Neuronal stem cell (in vitro differentiated cells): ENCODE measurements around the gene HLA-DQA1. TPM values are rescaled to one million over a fixed set of nuclear protein-coding genes. Genes with fewer than 3 reads are reported as not detected.
"Not testable (repeated sequence)": the region's sequence is repeated elsewhere in the genome, so short reads cannot be mapped to it uniquely, and the experiment has no call there.

ENCODE experiments used
- DNase-seq: peaks from one replicate; pipeline ENCODE4 v3.0.0-alpha.2; 2013; ENCODE audit warnings: low spot score
- H2AFZ ChIP-seq: one replicate; pipeline ENCODE4 v1.6.1; 2013; ENCODE audit warnings: mild to moderate bottlenecking, low read length, inconsistent platforms
- H2AK5ac ChIP-seq: 2 replicates; pipeline ENCODE4 v1.6.1; 2013; ENCODE audit warnings: low read depth, mild to moderate bottlenecking, inconsistent platforms, low read length, moderate library complexity, mixed read lengths
- H2BK120ac ChIP-seq: 2 replicates; pipeline ENCODE4 v1.6.1; 2013; ENCODE audit warnings: low read depth, mild to moderate bottlenecking, inconsistent platforms, low read length, moderate library complexity, mixed read lengths
- H2BK12ac ChIP-seq: one replicate; pipeline ENCODE4 v1.6.1; 2013; ENCODE audit warnings: low read length, inconsistent platforms
- H2BK15ac ChIP-seq: 2 replicates; pipeline ENCODE4 v1.6.1; 2013; ENCODE audit warnings: mild to moderate bottlenecking, low read length, inconsistent platforms, mixed read lengths
- H2BK5ac ChIP-seq: one replicate; pipeline ENCODE4 v1.6.1; 2013; ENCODE audit warnings: inconsistent platforms, mild to moderate bottlenecking, low read length, moderate library complexity
- H3K14ac ChIP-seq: one replicate; pipeline ENCODE4 v1.6.1; 2013; ENCODE audit warnings: low read length, inconsistent platforms
- H3K18ac ChIP-seq: 2 replicates; pipeline ENCODE4 v1.6.1; 2013; ENCODE audit warnings: low read length, inconsistent platforms
- H3K23ac ChIP-seq: 2 replicates; pipeline ENCODE4 v1.6.1; 2013; ENCODE audit warnings: low read depth, mild to moderate bottlenecking, mixed read lengths, low read length, inconsistent platforms; ENCODE audit not compliant: poor library complexity
- H3K27ac ChIP-seq: replicated peaks from 3 replicates; pipeline ENCODE4 v1.5.1; 2013; ENCODE audit warnings: low read length, inconsistent platforms
- H3K27me3 ChIP-seq, 3 experiments: 2 replicates each; pipeline ENCODE4 v1.6.1; 2013; ENCODE audit warnings: low read length in 3 of 3, mild to moderate bottlenecking in 2 of 3, inconsistent platforms in 1 of 3, low read depth in 1 of 3, mixed read lengths in 1 of 3, moderate library complexity in 1 of 3; ENCODE audit not compliant: control insufficient read depth in 3 of 3, insufficient read depth in 3 of 3
- H3K36me3 ChIP-seq, 2 donors: replicated peaks in 1 of 2; 2 replicates each; pipeline ENCODE4 v1.6.1; 2013; ENCODE audit warnings: low read length in 2 of 2; ENCODE audit not compliant: control insufficient read depth in 2 of 2, insufficient read depth in 2 of 2
- H3K4ac ChIP-seq: 2 replicates; pipeline ENCODE4 v1.6.1; 2013; ENCODE audit warnings: inconsistent platforms, mild to moderate bottlenecking, low read length, moderate library complexity
- H3K4me1 ChIP-seq, 2 donors: 1 replicate in 1 of 2; 2 replicates in 1 of 2; pipeline ENCODE4 v1.6.1; 2013; ENCODE audit warnings: low read length in 2 of 2, low read depth in 1 of 2; ENCODE audit not compliant: control insufficient read depth in 2 of 2, insufficient read depth in 1 of 2
- H3K4me2 ChIP-seq: one replicate; pipeline ENCODE4 v1.6.1; 2013; ENCODE audit warnings: mild to moderate bottlenecking, low read length, inconsistent platforms; ENCODE audit not compliant: insufficient read depth, poor library complexity, severe bottlenecking
- H3K4me3 ChIP-seq, 2 donors: 2 replicates each; pipeline ENCODE4 v1.5.1; 2013; ENCODE audit warnings: low read length in 2 of 2, mild to moderate bottlenecking in 2 of 2, inconsistent platforms in 1 of 2, moderate library complexity in 1 of 2
- H3K79me1 ChIP-seq: one replicate; pipeline ENCODE4 v1.6.1; 2013; ENCODE audit warnings: low read depth, mild to moderate bottlenecking, inconsistent platforms, low read length, moderate library complexity
- H3K9ac ChIP-seq: one replicate; pipeline ENCODE4 v1.6.1; 2013; ENCODE audit warnings: mild to moderate bottlenecking, low read depth, low read length, inconsistent platforms; ENCODE audit not compliant: poor library complexity
- H3K9me3 ChIP-seq, 2 donors: replicated peaks in 1 of 2; 2 replicates each; pipeline versions ENCODE3 to v1.6.1; 2013; ENCODE audit warnings: low read length in 2 of 2, mild to moderate bottlenecking in 2 of 2, inconsistent platforms in 1 of 2, low read depth in 1 of 2, mixed read lengths in 1 of 2, moderate library complexity in 1 of 2; ENCODE audit not compliant: control insufficient read depth in 2 of 2, insufficient read depth in 1 of 2
- H4K8ac ChIP-seq: one replicate; pipeline ENCODE4 v1.6.1; 2013; ENCODE audit warnings: low read depth, mild to moderate bottlenecking, inconsistent platforms, low read length, moderate library complexity
- H4K91ac ChIP-seq: one replicate; pipeline ENCODE4 v1.6.1; 2013; ENCODE audit warnings: low read length, low read depth, mild to moderate bottlenecking, inconsistent platforms; ENCODE audit not compliant: poor library complexity
- WGBS, 2 donors: extraction: QIAGEN DNeasy Blood & Tissue Kit; methylation state at CpG; one replicate each; pipeline ENCODE4 v1.1.7; 2013; ENCODE audit warnings: missing lambda C conversion rate in 2 of 2, mixed read lengths in 1 of 2; ENCODE audit not compliant: insufficient read length in 2 of 2, insufficient replicate concordance in 1 of 2; ENCODE audit errors: extremely low coverage in 2 of 2; 5-methylcytosine and 5-hydroxymethylcytosine counted together
- polyA plus RNA-seq, 2 experiments: library from polyadenylated mRNA; stranded (reverse); fragments of 200-250 nt; gene quantifications; one replicate each; pipeline ENCODE4 v1.2.3, GENCODE V29; 2013

Gene HLA-DQA1
- polyA plus RNA-seq (2013, experiment 1 of 2): 0.01 TPM
- polyA plus RNA-seq (2013, experiment 2 of 2): not detected

- Histone ChIP-seq H2AFZ (no peak within 1 kb of the TSS), H4K8ac (no peak within 1 kb of the TSS), H3K4ac (no peak within 1 kb of the TSS), H2BK120ac (no peak within 1 kb of the TSS), H3K9ac (no peak within 1 kb of the TSS), H3K4me1 (no peaks in the 10 kb centered on the region), H3K9me3 (no peaks in the 10 kb centered on the region), H2BK12ac (no peak within 1 kb of the TSS), H3K23ac (no peak within 1 kb of the TSS), H4K91ac (no peak within 1 kb of the TSS), H3K36me3 (no peaks in the 10 kb centered on the region), H3K18ac (no peak within 1 kb of the TSS), H3K4me3 (no peak within 1 kb of the TSS), H3K14ac (no peak within 1 kb of the TSS), H2BK5ac (no peak within 1 kb of the TSS), H2BK15ac (no peak within 1 kb of the TSS), H3K27me3 (no peaks in the 10 kb centered on the region), H3K4me2 (no peak within 1 kb of the TSS), H2AK5ac (no peak within 1 kb of the TSS), H3K79me1 (no peaks in the 10 kb centered on the region), H3K27ac (no peak within 1 kb of the TSS)
- no CpG with 5 or more reads among the region's 7 CpGs for WGBS, 2 donors
- no peak for DNase-seq
Observed at GRCh38 chr6:32637219-32637880, at the start of gene HLA-DQA1. TSS of gene HLA-DQA1 (plus strand) at chr6:32637406. CDS start at chr6:32637459, 53 bp downstream.

DNA sequence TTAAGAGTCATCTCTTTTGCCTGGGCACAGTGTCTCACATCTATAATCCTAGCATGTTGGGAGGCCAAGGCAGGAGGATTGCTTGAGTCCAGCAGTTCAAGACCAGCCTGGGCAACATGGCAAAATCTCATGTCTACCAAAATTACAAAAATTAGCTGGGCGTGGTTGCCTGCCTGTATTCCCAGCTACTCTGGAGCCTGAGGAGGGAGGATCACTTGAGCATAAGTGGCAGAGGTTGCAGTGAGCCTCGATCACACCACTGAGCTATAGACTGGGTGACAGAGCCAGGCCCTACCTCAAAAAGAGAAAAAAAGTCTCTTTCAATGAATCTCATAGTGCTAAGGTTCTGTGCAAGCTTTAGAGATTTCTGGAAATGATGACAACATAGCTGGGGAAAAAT lies 49.0 kb upstream of the HLA-DQA1 start:
- no peak overlapping the region for H3K4ac ChIP-seq
- no CpG with 5 or more reads among the region's 2 CpGs for WGBS, 2 donors
- H3K9me3 ChIP-seq: no peaks in the 10 kb centered on the region
- no peak overlapping the region for H2AFZ ChIP-seq
- no peaks in the 10 kb centered on the region for H3K36me3 ChIP-seq
- no peak overlapping the region for H3K27ac ChIP-seq
- H3K14ac ChIP-seq: no peak overlapping the region
- H3K18ac ChIP-seq: no peak overlapping the region
- no peak overlapping the region for H2BK120ac ChIP-seq
- no peak overlapping the region for H2BK12ac ChIP-seq
- DNase-seq: no peak
- H3K4me1 ChIP-seq: no peaks in the 10 kb centered on the region
- H3K79me1 ChIP-seq: no peaks in the 10 kb centered on the region
- peaks cover 0 to 35% (median 0%) of the 10 kb centered on the region in 3 experiments for H3K27me3 ChIP-seq
- H3K4me3 ChIP-seq: no peak overlapping the region
- no peak overlapping the region for H2BK15ac ChIP-seq
- H3K9ac ChIP-seq: no peak overlapping the region
- H2AK5ac ChIP-seq: no peak overlapping the region
- no peak overlapping the region for H2BK5ac ChIP-seq
- no peak overlapping the region for H3K4me2 ChIP-seq
- H4K91ac ChIP-seq: no peak overlapping the region
- H3K23ac ChIP-seq: no peak overlapping the region
- no peak overlapping the region for H4K8ac ChIP-seq

DNA sequence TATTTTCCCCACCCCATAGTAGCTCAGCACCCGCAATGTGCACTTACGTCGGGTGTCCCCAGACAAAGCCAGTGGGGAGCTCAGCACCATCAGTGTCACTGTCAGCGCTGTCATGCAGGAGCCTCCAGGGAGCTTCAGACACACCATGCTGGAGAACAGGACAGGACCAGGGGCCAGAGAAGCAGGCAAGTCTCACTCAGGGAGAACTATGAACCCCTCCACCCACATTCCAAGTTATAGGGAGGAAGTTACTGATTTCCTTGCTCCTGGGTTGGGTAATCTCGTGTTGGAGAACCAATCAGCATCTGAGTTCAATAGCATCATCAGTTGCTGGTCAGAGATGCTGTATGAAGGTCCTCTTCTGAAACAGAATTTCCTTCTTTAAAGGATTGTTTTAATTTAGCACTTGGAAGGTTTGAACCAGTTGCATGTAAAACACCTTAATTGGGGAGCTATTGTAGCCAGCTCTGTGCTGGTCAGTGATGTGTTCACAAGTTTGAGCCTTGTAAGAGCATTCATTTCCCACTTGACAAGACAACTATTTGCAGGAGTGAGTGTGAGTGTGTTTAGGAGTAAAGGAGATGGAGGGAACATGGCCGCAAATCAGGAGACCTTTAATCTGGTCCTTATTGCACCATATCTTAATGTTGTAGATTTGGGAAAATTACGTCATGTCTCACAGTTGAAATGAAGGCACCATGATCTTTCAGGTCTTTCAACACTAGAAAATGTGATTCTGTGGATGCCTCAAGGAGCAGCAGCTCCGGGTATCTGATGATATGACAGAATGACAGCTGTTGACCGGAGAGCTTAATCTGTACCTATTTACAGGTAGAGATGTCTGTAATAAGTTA lies 47.4 kb upstream of the HLA-DQA1 start, which contains the start of gene HLA-DRB1:
Gene HLA-DRB1 (minus strand): TSS at position 253 of the 854 bp plus-strand sequence. CDS start 106 bp downstream, at position 147.
- H3K4me2 ChIP-seq: no peak within 1 kb of the TSS
- H3K18ac ChIP-seq: no peak within 1 kb of the TSS
- no peak within 1 kb of the TSS for H2BK15ac ChIP-seq
- H2AK5ac ChIP-seq: no peak within 1 kb of the TSS
- H3K27me3 ChIP-seq: peaks cover 0 to 18% (median 0%) of the 10 kb centered on the region in 3 experiments
- no peak within 1 kb of the TSS for H3K14ac ChIP-seq
- no peaks in the 10 kb centered on the region for H3K4me1 ChIP-seq
- H3K9ac ChIP-seq: no peak within 1 kb of the TSS
- no peaks in the 10 kb centered on the region for H3K9me3 ChIP-seq
- no peak within 1 kb of the TSS for H3K27ac ChIP-seq
- no peak within 1 kb of the TSS for H2BK5ac ChIP-seq
- no CpG with 5 or more reads among the region's 9 CpGs for WGBS, 2 donors
- H4K8ac ChIP-seq: no peak within 1 kb of the TSS
- no peak within 1 kb of the TSS for H3K4me3 ChIP-seq
- H3K79me1 ChIP-seq: no peaks in the 10 kb centered on the region
- no peak for DNase-seq
- H2AFZ ChIP-seq: no peak within 1 kb of the TSS
- H2BK12ac ChIP-seq: no peak within 1 kb of the TSS
- H3K4ac ChIP-seq: no peak within 1 kb of the TSS
- no peak within 1 kb of the TSS for H4K91ac ChIP-seq
- H2BK120ac ChIP-seq: no peak within 1 kb of the TSS
- no peaks in the 10 kb centered on the region for H3K36me3 ChIP-seq
- H3K23ac ChIP-seq: no peak within 1 kb of the TSS

- not testable (repeated sequence) for H2AFZ ChIP-seq, DNase-seq, H3K79me1 ChIP-seq, H4K8ac ChIP-seq, H2BK15ac ChIP-seq, H3K4me1 ChIP-seq, H2BK12ac ChIP-seq, H3K4ac ChIP-seq, H3K36me3 ChIP-seq, H4K91ac ChIP-seq, H3K9me3 ChIP-seq, H3K23ac ChIP-seq, H3K27me3 ChIP-seq, H3K14ac ChIP-seq, H3K4me2 ChIP-seq, H3K18ac ChIP-seq, H2AK5ac ChIP-seq, H2BK120ac ChIP-seq, H3K27ac ChIP-seq, H3K9ac ChIP-seq, H2BK5ac ChIP-seq, H3K4me3 ChIP-seq
- WGBS, 2 donors: no CpG with 5 or more reads among the region's 10 CpGs
Observed at GRCh38 chr6:32590713-32591112, 46.5 kb upstream of the HLA-DQA1 start.
